NCI-H748 (cell line): ENCODE results near the gene SUPT4H1.
A peak's percentile ranks its signal among the peaks of the same experiment; 100 is the strongest.

Source experiments
- DNase-seq: peaks from one replicate; lab custom pipeline; 2025; ENCODE audit not compliant: unreplicated experiment; lab: John Stamatoyannopoulos, UW

The SUPT4H1 gene

DNA sequence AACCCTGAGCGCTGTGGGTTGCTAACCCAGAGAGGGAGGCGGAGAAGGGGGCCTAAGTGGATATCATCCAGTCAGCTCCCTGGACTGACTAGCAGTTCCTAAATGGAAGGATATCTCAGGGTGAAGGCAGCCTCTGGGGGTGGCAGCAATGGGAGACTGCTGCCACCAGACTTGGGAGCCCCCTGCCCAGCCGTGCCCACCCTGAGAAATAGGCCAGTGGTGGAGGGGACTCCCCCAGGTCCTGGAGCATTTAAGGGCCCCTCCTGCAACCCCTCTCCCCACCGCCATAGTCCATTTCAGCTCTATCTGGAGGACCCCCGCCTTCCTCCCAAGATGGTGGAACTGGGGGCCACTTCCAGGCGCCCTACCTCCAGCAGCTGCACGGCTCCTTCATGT, 31.8 kb downstream of the SUPT4H1 start:
- DNase-seq, result no peak

DNA sequence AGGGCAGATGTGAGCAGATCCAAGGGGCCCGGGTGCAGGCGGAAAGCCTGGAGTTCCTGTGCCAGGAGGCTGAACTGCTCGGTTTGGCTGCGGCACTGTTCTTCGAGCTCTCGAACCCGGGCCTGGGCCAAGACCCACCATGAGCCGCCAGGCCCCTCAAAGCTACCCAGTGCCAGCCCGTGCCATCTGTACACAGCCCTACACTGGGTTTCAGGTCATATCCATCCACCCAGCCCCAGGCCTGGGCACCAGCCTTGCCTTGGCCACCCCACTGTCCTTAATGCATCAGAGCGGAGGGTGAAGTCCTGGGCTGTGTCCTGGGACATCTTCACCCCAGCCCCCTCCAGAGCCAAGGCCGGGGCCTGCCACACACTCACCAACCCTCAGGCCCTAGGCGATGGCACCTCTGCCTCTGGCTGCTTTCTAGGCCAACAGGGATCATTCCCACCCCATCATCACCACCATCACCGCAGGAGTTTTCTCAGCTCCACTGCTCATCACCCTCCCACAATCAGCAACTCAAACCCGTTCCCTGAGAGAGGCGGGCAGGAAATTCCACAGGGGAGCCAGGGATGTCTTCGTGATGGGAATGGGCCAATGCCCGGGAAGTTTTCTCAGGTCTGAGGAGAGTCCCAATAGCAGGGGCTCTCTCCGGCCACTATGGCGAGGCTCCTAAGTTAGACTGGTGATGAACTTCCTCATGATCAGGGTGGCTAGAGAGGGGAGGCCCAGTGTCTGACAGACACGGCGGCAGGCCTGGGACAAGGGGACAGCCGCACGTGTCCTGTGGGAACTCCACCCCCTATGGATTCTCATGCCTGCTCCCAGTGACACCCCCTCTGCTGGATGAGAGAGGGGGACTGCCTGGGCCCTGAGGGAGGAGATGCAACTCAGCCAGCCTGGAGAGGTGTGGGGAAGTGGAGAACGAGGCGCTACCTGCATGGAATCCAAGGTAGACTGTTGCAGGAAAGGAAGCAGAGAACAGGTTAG, 32.5 kb downstream of the SUPT4H1 start:
- no peak for DNase-seq

DNA sequence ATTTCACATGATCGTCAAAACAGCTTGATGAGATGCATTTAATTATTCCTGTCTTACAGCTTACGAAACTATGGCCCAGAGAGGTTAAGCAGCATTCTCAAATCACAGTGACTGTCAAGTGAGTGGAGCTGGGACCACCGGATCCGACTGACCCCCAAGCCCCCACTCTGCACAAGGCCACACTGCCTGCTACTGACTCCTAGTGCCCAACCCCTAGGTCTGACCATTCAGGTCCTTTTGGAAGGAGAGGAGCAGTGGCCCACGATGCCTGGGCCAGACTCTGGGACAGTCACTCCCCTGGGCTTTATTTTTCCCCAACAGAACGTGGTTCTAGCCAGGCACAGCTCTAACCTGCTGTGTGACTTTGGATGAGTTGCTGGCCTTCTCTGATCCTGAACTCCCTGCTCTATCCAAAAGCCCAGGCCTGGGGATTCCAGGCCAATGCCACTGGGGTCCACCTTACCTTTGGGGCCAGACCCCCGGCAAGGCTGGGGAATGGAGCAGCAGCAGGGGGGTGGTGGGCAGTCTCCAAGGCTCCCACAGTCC, 33.3 kb downstream of the SUPT4H1 start:
- no peak for DNase-seq

DNA sequence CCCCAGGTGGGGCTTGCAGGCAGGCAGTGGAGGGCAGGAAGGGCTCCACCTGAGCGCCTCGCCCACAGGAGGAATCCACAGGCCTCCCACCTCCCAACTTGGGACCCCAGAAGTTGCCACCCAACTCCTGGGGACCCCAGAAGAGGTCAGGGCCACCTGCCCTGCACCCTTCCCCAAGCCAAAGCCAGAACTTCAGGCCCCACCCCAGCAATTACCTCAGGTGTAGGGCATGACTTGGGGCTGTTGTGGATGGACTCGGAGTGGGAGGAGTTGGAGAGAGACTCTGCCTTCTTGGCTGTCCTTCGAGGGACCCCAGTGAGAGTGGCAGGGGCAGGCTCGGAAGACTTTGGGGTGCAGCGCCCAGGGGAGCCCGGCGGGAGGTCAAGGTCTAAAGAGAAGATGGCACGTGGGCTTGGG, 33.9 kb downstream of the SUPT4H1 start:
- DNase-seq, result no peak

DNA sequence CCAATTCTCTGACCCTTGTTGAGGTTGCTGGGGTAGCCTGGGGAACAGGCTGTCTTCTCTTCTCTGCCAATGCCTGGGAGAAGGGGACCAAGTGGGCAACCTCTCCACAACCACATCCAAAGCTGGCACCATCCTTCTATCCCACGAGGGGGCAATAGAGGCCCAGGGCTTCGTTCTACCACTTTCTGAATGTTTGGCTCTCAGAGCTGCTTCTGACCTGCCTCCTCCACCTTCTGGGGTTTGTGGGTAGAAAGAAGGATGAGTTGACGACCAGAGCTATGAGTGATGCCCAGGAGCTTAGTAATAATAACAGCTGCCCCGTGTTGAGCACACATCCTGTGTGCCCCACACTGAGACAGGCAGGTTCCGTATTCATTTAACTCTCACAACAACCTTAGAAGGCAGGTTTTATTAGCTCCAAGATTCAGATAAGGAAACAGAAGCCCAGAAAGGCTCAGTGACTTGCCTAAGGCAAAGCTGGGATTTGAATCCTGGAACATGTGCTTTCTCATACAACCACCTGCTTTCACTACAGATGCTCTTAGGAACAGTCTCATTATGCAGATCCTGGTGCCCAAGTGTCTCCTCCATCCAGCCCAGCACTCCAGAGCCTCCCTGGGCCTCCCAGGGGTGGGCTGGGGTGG, 34.5 kb downstream of the SUPT4H1 start:
- peak; percentile 49 for DNase-seq

DNA sequence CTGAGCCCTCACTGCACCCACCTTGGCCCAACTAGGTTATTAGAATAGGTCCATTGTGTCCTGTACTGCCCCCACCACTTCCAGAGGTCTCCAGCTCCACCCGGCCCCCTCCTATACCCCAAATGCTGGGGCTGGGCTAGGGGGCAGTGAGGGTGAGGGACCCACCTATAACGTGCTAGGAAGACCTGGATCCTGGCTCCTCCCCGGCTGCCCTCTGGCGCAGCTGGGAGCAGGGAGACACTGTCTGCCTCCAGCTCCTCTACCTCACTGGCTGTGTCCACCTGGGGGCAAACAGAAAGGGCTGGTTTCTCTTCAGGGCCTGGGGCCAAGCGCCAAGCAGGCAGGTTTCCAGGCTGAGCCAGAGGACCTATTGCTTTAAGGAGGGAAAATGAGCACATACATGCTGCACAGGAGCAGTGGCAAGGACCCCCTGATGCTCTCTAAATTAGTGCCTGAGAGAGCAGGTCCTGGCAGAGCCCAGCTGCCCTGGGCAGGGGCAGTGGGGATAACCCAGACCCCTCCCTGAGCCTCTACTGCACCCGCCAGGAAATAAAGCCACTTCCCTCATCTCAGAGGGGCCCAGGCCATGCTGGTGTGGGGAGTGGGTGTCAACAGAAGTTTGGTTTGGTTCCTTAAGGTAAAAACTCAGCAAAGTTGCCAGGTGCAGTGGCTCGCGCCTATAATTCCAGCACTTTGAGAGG, 35.6 kb downstream of the SUPT4H1 start:
- DNase-seq, result no peak

DNA sequence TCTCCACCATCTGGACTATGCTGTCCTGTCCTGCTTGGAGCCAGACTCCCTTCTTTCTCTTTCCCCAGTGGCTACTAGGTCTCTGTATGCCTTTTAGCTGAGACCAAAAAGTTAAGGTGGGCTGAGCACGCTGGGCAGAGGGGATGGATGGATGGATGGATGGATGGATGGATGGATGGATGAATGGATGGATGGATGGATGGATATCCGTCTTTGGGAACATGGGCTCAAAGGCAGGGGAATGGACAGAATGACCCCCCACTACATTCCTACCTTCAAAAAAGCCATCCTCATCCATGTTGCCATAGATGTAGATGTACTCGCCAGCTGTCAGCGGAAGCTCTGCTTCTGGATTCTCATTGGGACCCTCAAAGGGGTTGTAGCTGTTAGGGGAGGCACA, 36.3 kb downstream of the SUPT4H1 start:
- DNase-seq, result no peak

DNA sequence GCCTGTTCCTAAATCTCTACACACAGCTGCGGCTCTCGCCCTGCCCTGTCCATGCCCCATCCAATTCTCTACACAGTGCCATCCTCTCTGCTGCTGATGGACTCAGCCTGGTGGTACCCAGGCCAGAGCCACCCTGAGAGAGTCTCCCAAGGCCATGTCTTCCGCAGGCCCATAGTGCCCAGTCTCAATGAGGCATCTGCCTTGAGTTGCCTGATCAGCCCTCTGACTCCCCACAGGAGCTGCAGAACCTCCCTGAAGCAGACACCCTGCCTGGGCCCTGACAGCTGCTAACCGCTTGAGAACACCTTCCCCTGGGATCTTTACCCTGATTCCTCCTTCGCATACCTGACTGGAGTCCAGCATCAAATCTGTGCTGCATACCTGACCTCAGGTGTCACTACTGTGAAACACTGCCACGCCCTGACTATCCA, 36.7 kb downstream of the SUPT4H1 start:
- DNase-seq, result no peak

DNA sequence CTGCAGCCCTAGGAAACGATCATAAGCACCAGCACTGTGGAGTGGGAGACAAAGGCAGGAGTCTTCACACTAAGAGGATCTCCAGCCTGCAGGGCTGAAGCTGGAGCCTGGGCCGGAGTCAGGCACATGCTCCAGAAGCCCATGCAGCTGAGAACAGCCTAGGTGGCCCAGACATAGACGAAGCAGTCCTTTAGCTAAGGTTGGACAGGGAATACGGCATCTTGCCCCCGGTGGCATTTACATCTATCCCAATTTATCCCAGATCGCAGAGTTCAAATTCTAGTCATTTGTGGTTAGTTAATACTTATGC, 37.3 kb downstream of the SUPT4H1 start:
- DNase-seq, result no peak

DNA sequence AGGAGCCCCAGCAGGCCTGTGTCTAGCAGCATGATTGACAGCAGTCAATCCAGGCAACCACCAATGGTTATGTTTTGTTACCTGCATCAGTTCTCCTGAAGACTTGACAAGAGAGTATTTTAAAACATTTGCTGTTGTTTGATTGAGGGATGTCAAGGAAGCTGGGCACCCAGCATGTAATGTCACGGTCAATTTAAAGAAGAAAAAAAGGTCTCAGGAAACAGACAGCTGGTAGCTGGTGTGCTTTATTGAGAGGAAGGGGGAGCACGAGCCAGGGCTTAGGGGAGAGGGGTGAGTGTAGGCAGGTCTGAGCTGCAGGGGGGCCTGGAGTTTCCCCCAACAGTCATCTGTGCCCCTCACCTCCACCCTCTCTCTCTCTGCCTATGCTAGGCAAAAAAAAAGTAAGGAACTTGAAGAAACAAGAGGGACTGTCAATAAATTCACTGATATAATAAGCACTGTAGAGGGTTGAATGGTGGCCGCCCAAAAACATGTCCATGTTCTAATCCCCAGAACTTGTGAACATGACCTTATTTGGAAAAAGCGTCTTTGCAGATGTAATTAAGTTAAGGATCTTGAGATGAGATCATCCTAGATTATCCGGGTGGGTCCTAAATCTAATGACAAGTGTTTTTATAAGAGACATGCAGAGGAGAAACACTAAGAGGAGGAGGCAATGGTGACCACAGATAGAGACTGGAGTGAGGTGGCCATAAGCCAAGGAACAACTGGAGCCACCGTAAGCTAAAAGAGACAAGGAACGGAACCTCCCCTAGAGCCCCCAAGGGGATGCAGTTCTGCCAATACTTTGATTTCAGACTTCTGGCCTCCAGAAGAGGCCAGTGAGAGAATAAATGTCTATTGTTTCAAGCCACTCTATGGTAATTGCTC, 37.9 kb downstream of the SUPT4H1 start:
- DNase-seq, result peak; percentile 25

DNA sequence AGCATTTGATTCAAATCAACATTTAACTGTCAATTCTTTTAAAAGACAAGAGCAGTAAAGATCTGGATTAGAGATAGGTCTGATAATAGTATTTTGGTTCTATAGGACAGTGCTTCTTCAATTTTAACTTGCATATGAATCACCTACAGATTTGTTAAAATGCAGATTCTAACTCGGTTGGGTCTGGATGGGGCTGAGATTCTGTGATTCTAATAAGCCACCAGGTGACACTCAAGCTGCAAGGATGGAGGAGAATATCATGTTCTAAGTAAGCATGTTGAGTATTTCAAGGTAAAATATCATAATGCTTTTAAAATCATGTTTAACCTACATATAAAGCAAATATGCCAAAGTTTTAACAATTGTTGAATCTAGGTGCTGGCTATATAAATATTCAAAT, 39.2 kb downstream of the SUPT4H1 start:
- DNase-seq, result no peak

DNA sequence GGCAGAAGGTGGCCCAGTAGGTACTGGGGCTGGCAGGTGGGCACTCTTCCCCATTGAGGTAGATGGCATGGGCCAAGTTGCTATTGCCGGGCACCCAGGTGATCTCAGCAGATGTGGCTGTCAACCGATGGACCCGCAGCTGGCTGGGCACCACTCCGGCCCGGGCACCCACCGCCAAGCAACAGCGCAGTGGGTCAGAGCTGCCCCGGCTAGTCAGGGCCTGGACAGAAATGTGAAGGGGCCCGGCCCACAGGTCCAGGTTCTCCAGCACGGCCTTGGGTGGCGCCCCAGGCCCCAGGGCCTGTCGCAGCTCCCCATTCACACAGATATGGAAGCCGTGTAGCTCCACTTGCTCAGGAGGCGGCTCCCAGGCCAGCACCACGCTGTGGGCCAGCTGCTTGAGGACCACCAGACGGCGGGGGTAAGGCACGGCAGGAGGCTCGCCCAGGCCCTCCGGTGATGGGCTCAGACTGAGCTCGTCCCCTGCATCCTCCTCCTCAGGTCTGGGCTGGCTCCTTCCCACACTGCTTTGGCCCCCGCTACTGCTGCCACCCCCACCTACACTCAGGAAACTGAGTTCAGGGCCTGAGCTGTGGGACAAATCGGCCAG, 39.9 kb downstream of the SUPT4H1 start:
- no peak for DNase-seq

DNA sequence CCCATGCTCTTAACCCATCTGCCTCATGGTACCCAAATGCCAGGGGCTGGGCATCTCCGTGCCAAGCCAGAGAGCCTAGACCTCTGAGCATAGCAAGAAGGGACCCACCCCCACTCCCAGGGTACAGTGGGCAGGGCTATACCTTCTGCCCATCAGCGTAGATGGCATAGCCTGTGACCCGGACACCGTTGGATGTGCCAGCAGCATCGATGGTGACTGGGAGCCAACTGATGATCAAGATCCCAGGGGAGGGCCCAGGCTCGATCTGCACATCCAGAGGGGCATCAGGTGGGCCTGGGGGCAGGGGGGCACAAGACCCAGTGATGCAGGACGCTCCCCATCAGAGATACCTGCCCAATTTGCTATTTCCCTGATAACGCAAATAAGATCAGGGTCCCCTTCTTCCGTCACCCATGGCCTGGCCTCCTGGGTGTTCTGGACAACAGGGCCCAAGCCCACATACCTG, 40.5 kb downstream of the SUPT4H1 start:
- DNase-seq, result no peak

DNA sequence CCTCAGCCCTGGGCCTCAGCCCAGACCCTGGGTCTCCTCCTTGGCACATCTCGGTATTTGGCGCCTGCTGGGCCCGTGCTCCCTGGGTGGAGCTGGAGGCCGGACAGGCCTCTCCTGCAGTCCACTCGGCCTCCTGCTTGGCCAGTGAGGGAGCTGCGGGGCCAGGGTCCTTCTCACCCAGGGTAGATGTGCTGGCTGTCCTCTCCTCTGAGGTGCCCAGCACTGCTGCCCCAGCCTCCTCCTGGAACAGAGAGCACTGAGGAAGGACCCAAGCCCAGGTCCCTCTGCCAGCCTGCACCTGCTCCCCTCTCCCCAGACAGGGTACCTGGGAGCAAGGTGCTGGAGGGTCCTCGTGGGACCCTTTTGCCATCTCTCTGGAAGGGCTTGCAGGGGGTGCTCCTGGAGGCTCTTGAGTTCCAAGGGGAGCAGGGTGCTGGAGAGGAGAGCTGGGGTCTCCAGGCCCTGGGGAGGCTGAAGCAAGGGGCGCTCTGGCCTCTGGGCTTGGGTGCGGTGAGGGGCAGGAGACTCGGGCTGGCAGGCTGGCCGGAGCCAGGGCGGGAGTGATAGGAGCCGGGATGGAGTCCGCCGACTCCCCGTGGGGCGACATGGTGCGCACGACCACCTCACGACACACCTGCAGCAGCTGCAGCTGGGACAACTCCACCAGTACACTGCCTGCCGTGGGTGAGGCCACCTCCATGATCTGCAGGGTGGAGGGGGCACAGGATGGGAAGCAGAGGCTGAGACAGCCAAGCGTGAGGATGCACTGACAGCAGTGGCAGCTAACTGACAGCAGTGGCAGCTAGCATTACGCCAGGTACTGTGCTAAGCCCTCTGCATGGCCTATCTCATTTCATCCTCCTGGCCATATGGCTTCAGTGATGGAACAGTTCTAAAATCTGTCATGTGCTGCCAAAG, 41.2 kb downstream of the SUPT4H1 start:
- no peak for DNase-seq

DNA sequence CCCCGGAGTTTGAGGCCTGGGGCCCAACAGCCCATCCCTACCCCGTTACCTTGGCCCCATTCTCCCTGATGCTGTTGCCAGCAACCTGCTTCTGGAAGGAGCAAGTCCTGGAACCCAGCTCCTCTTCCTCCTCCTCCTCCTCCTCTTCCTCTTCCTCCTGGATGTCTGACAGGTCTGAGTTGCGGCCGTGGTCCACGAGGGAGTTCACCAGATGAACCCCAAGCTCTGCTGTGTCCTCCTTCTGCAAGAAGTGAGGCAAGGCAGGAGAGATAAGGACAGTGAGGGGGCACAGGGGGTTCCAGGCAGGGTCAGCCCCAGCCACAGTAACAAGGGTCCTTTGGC, 42.1 kb downstream of the SUPT4H1 start:
- DNase-seq, result no peak

DNA sequence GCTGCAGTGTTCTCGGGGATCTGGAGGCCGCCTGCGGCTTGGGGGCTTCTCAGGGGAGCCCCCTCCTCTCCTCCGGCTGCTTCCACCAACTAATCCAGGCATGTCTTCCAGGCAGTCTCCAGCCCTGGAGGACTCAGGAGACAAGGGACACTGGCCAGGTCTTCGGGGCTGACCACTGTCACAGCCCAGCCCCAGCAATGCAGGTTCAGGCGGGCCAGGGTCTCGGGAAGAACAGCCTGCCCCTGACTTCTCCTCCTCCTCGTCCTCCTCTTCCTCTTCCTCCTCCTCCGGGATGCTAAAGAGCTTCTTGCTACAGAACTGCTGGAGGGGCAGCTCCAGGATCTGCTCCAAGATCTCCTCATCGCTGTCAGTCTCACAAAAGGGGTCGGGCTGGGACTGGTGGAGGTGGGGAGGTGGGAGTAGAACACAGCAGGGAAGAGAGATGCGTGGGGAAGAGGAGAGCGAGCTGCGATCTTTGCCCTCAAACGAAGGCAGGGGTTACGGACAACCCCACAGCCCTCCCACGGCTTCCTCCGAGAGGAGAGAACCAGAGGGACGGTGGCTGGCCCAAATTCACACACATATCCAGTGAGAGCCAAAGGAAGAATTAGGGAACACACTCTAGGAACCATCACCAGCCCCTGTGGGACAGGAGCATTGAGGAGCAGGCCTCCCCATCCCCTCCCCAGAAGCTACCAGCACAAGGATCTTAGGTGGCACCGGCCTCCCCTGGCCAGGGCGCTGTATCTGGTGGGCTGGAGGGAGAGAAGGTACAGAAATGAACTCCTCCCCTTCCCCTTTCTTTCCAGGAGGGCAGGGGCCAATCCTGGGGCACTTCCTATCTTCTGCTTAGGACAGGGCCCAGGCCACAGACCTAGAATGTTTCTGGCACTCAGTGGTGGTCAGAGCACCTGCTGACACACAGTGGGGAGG, 42.8 kb downstream of the SUPT4H1 start:
- no peak for DNase-seq

DNA sequence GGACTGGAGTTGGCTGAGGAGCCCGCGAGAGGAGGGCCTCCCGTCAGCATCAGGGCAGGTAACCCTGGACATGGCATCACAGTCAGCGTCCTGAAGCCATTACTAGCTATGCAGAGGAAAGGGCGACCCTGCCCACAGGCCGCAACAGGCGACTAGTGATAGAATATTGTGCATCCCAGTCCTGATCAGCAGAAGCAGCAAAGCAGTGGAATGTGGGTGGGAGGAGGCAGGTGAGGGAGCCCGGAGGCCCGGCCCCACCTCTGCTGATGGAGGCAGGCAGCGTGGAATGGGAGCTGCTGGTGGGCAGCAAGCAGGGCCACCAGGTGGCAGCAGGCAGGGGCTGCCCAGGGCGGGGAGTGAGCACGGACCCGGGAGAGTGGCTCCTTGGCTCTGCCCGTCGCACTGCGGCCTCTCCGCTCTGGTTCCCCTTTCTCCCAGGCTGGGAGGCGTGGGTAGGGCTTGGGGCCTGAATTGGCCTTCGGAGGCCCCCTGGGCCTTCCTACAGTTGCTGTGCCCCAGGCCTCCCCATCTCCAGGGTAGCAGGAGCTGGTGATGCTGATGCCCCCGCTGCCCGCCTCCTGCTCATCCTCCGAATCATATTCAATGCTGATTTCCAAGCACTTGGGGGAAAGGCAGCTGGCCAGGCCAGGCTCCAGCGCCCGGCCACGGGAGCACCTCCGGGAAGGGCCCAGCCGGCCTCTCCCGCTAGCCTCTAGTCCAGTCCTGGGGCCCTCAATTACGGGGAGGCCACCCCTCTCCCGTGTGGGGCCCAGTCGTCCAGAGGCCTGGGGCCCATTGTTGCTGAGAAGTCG, 43.6 kb downstream of the SUPT4H1 start:
- DNase-seq, result peak; percentile 36
